Trophoblast cell (in vitro differentiated cells and primary cell): ENCODE measurements around the gene SMC3.

Experiments used
- DNase-seq, 2 donors: peaks; one replicate each; pipeline ENCODE4 v3.0.0-alpha.2; 2016
- H2AFZ ChIP-seq: 2 replicates; pipeline ENCODE4 v1.6.1; 2013; ENCODE audit warnings: low read length, moderate library complexity, mild to moderate bottlenecking; ENCODE audit not compliant: insufficient read depth, poor library complexity
- H2AK5ac ChIP-seq: 2 replicates; pipeline ENCODE4 v1.6.1; 2013; ENCODE audit warnings: mild to moderate bottlenecking, low read length
- H2BK120ac ChIP-seq: 2 replicates; pipeline ENCODE4 v1.6.1; 2013; ENCODE audit warnings: low read length, mild to moderate bottlenecking, moderate library complexity; ENCODE audit not compliant: insufficient read depth, poor library complexity
- H2BK12ac ChIP-seq: 2 replicates; pipeline ENCODE4 v1.6.1; 2013; ENCODE audit warnings: mild to moderate bottlenecking, low read length, moderate library complexity
- H2BK5ac ChIP-seq: 2 replicates; pipeline ENCODE4 v1.6.1; 2013; ENCODE audit warnings: low read length, low read depth, moderate library complexity, mild to moderate bottlenecking; ENCODE audit not compliant: poor library complexity
- H3K14ac ChIP-seq: 2 replicates; pipeline ENCODE4 v1.6.1; 2013; ENCODE audit warnings: mild to moderate bottlenecking, low read length
- H3K18ac ChIP-seq: 2 replicates; pipeline ENCODE4 v1.6.1; 2013; ENCODE audit warnings: mild to moderate bottlenecking, low read length
- H3K23ac ChIP-seq: 2 replicates; pipeline ENCODE4 v1.6.1; 2013; ENCODE audit warnings: low read length
- H3K27ac ChIP-seq: 2 replicates; pipeline ENCODE4 v1.5.1; 2013; ENCODE audit warnings: low read depth, mild to moderate bottlenecking, inconsistent platforms, low read length, moderate library complexity
- H3K27me3 ChIP-seq: 2 replicates; pipeline ENCODE4 v1.6.1; 2013; ENCODE audit warnings: inconsistent platforms, mild to moderate bottlenecking, low read length, moderate library complexity; ENCODE audit not compliant: insufficient read depth
- H3K36me3 ChIP-seq, 2 experiments: 1 replicate in 1 of 2; 2 replicates in 1 of 2; pipeline ENCODE4 v1.6.1; 2013; ENCODE audit warnings: low read length in 2 of 2, mild to moderate bottlenecking in 2 of 2, moderate library complexity in 1 of 2; ENCODE audit not compliant: insufficient read depth in 2 of 2, control insufficient read depth in 1 of 2
- H3K4ac ChIP-seq: 2 replicates; pipeline ENCODE4 v1.6.1; 2013; ENCODE audit warnings: low read depth, mild to moderate bottlenecking, low read length, moderate library complexity
- H3K4me1 ChIP-seq, 2 experiments: 1 replicate in 1 of 2; 2 replicates in 1 of 2; pipeline ENCODE4 v1.6.1; 2013; ENCODE audit warnings: low read length in 2 of 2, mild to moderate bottlenecking in 2 of 2, moderate library complexity in 1 of 2; ENCODE audit not compliant: insufficient read depth in 2 of 2, control insufficient read depth in 1 of 2
- H3K4me2 ChIP-seq: 2 replicates; pipeline ENCODE4 v1.6.1; 2013; ENCODE audit warnings: inconsistent platforms, mild to moderate bottlenecking, low read length, moderate library complexity
- H3K4me3 ChIP-seq: 2 replicates; pipeline ENCODE4 v1.5.1; 2013; ENCODE audit warnings: mild to moderate bottlenecking, low read depth, low read length, inconsistent platforms
- H3K79me1 ChIP-seq: one replicate; pipeline ENCODE4 v1.6.1; 2013; ENCODE audit warnings: low read length
- H3K79me2 ChIP-seq: 2 replicates; pipeline ENCODE4 v1.6.1; 2013; ENCODE audit warnings: low read length, mild to moderate bottlenecking; ENCODE audit not compliant: control insufficient read depth, insufficient read depth, poor library complexity
- H3K9ac ChIP-seq: 2 replicates; pipeline ENCODE4 v1.6.1; 2013; ENCODE audit warnings: mild to moderate bottlenecking, low read length
- H3K9me3 ChIP-seq: 2 replicates; pipeline ENCODE4 v1.6.1; 2013; ENCODE audit warnings: low read depth, mild to moderate bottlenecking, control low read depth, inconsistent platforms, low read length; ENCODE audit not compliant: insufficient read depth
- H4K12ac ChIP-seq: 2 replicates; pipeline ENCODE4 v1.6.1; 2013; ENCODE audit warnings: low read depth, mild to moderate bottlenecking, low read length, moderate library complexity
- H4K8ac ChIP-seq: 2 replicates; pipeline ENCODE4 v1.6.1; 2013; ENCODE audit warnings: low read depth, mild to moderate bottlenecking, low read length, moderate library complexity
- H4K91ac ChIP-seq: one replicate; pipeline ENCODE4 v1.6.1; 2013; ENCODE audit warnings: low read depth, mild to moderate bottlenecking, low read length, moderate library complexity
- WGBS: extraction: QIAGEN DNeasy Blood & Tissue Kit; methylation state at CpG from one replicate; pipeline ENCODE4 v1.1.7; 2013; ENCODE audit warnings: missing lambda C conversion rate; ENCODE audit not compliant: insufficient read length, insufficient coverage; ENCODE audit errors: extremely low coverage; 5-methylcytosine and 5-hydroxymethylcytosine counted together

SMC3 gene

GRCh38 chr10:110560012-110560411 lies 7.5 kb upstream of the SMC3 start:
- Histone ChIP-seq H3K18ac (no peak overlapping the region), H2BK5ac (no peak overlapping the region), H2AK5ac (no peak overlapping the region), H4K8ac (no peak overlapping the region), H2AFZ (no peak overlapping the region), H3K4me3 (no peak overlapping the region), H3K79me2 (no peaks in the 10 kb centered on the region), H2BK12ac (no peak overlapping the region), H2BK120ac (no peak overlapping the region), H3K14ac (no peak overlapping the region), H3K9me3 (no peaks in the 10 kb centered on the region), H3K79me1 (no peaks in the 10 kb centered on the region), H3K36me3 (no peaks in the 10 kb centered on the region), H3K4me2 (no peak overlapping the region), H3K23ac (no peak overlapping the region), H4K12ac (no peak overlapping the region), H3K9ac (no peak overlapping the region), H4K91ac (no peak overlapping the region), H3K27ac (no peak overlapping the region), H3K27me3 (no peaks in the 10 kb centered on the region), H3K4me1 (no peaks in the 10 kb centered on the region), H3K4ac (no peak overlapping the region)
- DNase-seq: no peak
- WGBS: no CpG with 5 or more reads among the region's 8 CpGs

GRCh38 chr10:110561292-110561691 lies 6.2 kb upstream of the SMC3 start:
- H3K27ac ChIP-seq: no peak overlapping the region
- H3K9me3 ChIP-seq: no peaks in the 10 kb centered on the region
- H2AFZ ChIP-seq: no peak overlapping the region
- no peak for DNase-seq
- no peak overlapping the region for H3K18ac ChIP-seq
- no peak overlapping the region for H2AK5ac ChIP-seq
- no peak overlapping the region for H3K23ac ChIP-seq
- H4K8ac ChIP-seq: no peak overlapping the region
- H2BK5ac ChIP-seq: no peak overlapping the region
- no peaks in the 10 kb centered on the region for H3K79me1 ChIP-seq
- no peak overlapping the region for H3K9ac ChIP-seq
- no CpG with 5 or more reads among the region's 3 CpGs for WGBS
- no peaks in the 10 kb centered on the region for H3K79me2 ChIP-seq
- H4K91ac ChIP-seq: no peak overlapping the region
- no peak overlapping the region for H3K4ac ChIP-seq
- no peaks in the 10 kb centered on the region for H3K36me3 ChIP-seq
- H3K4me3 ChIP-seq: no peak overlapping the region
- no peaks in the 10 kb centered on the region for H3K4me1 ChIP-seq
- no peak overlapping the region for H2BK120ac ChIP-seq
- H3K27me3 ChIP-seq: no peaks in the 10 kb centered on the region
- no peak overlapping the region for H3K4me2 ChIP-seq
- H4K12ac ChIP-seq: no peak overlapping the region
- no peak overlapping the region for H2BK12ac ChIP-seq
- H3K14ac ChIP-seq: no peak overlapping the region

- Histone ChIP-seq H2BK120ac (no peak overlapping the region), H3K27ac (no peak overlapping the region), H3K9me3 (no peaks in the 10 kb centered on the region), H3K27me3 (no peaks in the 10 kb centered on the region), H4K91ac (no peak overlapping the region), H2AFZ (no peak overlapping the region), H3K79me2 (no peaks in the 10 kb centered on the region), H3K23ac (no peak overlapping the region), H3K9ac (no peak overlapping the region), H3K4me2 (no peak overlapping the region), H3K18ac (no peak overlapping the region), H4K12ac (no peak overlapping the region), H4K8ac (no peak overlapping the region), H3K4me3 (no peak overlapping the region), H2BK5ac (no peak overlapping the region), H2AK5ac (no peak overlapping the region), H2BK12ac (no peak overlapping the region), H3K36me3 (no peaks in the 10 kb centered on the region), H3K4me1 (no peaks in the 10 kb centered on the region), H3K79me1 (peaks cover 1% of the 10 kb centered on the region), H3K14ac (no peak overlapping the region), H3K4ac (no peak overlapping the region)
- no peak for DNase-seq
- WGBS: no CpG with 5 or more reads among the region's 4 CpGs
Measured at GRCh38 chr10:110562348-110562747, 5.1 kb upstream of the SMC3 start.

GRCh38 chr10:110563132-110563531 lies 4.4 kb upstream of the SMC3 start:
- Histone ChIP-seq H3K27ac (no peak overlapping the region), H4K8ac (no peak overlapping the region), H3K4me1 (no peaks in the 10 kb centered on the region), H4K91ac (no peak overlapping the region), H3K4me3 (no peak overlapping the region), H3K18ac (no peak overlapping the region), H3K79me1 (peaks cover 9% of the 10 kb centered on the region), H2BK12ac (no peak overlapping the region), H3K36me3 (no peaks in the 10 kb centered on the region), H3K9ac (no peak overlapping the region), H3K14ac (no peak overlapping the region), H3K4me2 (no peak overlapping the region), H2BK5ac (no peak overlapping the region), H3K27me3 (no peaks in the 10 kb centered on the region), H3K79me2 (peaks cover 6% of the 10 kb centered on the region), H3K23ac (no peak overlapping the region), H2AK5ac (no peak overlapping the region), H3K9me3 (no peaks in the 10 kb centered on the region), H4K12ac (no peak overlapping the region), H2BK120ac (no peak overlapping the region), H2AFZ (no peak overlapping the region), H3K4ac (no peak overlapping the region)
- DNase-seq: no peak
- no CpG with 5 or more reads among the region's 8 CpGs for WGBS
